ENCODE data around the gene COL8A1. TPM values are rescaled to one million over a fixed set of nuclear protein-coding genes. Genes with fewer than 3 reads are reported as not detected.

The COL8A1 gene
- total RNA-seq, 1 donor from 2014 or later = 14.1 TPM

DNA sequence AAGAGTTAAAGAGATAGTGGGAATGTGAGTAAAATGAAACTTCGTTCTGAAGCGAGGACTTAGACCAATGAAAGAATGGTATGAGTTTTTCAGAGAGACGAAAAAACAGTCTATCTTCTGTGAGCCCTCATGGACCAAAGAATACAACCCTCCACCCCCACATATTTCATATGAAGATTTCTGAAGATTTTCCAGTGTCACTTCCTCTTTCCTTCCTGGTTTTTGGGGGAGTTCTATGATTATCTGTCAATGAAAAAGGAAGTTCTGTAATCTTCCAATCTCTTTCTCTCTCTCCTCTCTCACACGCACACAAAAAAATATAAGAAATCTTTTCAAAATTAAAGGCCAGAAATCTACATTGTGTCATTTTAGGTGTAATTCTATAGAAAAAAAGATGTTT lies 206.9 kb downstream of the COL8A1 start:
- ATAC-seq (no peak), DNase-seq (ENCODE audit: missing footprints) (no peak)
- intact Hi-C loops (cut with DNase I) = loop anchor here (10.0 kb wide), 1 partner anchor 199 kb away; no protein-coding TSS in a partner anchor

DNA sequence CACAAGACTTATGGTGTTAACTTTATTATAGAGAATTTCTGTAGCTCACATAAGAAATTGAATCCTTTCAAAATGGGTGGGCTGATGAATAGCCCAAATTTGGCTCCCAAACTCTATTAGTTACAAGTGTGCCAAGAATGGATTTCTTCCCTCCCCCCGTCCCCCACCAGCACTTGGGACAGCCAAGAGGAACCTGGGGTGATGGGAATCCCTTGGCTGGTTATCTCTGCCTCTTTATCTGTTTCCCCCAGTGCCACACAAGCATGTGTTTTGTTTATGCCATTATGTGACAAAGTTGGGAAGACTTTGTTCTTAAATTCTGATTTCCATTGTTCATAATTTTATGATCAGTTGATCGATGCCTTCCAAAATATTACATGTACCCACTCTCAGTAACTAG lies 207.6 kb downstream of the COL8A1 start:
- DNase-seq (ENCODE audit: missing footprints) = no peak
- intact Hi-C loops (cut with DNase I) = loop anchor here (10.0 kb wide), 1 partner anchor 199 kb away; no protein-coding TSS in a partner anchor
- no peak for ATAC-seq

DNA sequence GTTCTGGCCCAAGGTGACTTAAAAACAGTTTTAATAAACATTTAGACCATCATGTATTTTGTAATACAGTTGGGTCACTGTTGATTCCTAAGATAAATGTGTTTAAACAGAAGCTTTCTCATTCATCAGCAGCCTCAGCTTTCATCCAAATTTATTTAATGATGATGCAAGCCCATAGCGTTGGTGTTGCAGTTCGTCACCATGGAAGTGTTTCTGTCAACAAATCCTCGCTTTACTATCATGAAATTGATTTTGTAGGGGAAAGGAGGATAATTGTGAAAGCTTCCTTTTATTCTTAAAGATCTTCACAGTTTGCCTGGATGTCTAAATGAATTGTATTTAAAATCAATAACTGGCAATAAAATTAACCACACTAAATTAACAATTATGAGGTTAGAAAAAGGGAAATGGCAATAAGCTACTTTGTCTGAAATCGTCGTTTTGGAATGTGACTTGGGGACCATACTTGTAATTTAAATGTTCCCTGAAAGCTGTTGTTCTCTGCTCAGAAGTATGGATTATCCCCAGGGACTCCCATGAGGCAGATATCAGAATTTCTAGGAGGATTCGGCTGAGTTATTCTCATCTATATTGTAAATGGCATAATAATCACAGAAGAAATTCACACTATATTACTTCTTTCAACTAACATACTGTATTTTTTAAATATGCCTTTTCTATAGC lies 208.2 kb downstream of the COL8A1 start:
- intact Hi-C loops (cut with DNase I) = loop anchor here (10.0 kb wide), 1 partner anchor 198 kb away; no protein-coding TSS in a partner anchor
- no peak for DNase-seq (ENCODE audit: missing footprints)
- ATAC-seq = peak; percentile 68

DNA sequence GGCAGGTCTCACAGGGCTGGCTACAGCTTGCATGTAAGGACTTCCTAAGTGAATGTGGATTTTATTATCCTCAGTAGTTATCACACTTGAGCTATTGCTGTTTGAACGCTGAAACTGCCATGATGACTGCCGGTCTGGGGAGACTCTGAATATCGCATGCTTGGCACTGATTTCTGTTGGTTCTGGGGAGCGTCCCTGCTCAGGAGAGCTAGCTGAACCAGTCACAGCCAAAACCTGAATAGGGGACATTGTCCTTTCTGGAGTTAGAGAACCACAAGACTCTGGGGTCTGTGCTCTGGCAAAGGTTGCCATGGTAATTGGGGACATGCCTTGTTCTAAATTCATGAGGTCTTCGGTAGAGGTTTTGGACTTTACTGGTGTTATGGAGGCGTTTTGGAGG lies 210.0 kb downstream of the COL8A1 start:
- no peak for ATAC-seq
- no peak for DNase-seq (ENCODE audit: missing footprints)
- intact Hi-C loops (cut with DNase I) = loop anchor here (10.0 kb wide), 1 partner anchor 196 kb away; no protein-coding TSS in a partner anchor

Other genes starting within 250 kb of the COL8A1 start
- 37.0 TPM for gene CMSS1, start 179.3 kb downstream of the COL8A1 start, total RNA-seq

Data from Right ventricle myocardium inferior (tissue), 1 donor.